ENCODE measurements around the gene KLK13.

Gene KLK13

DNA sequence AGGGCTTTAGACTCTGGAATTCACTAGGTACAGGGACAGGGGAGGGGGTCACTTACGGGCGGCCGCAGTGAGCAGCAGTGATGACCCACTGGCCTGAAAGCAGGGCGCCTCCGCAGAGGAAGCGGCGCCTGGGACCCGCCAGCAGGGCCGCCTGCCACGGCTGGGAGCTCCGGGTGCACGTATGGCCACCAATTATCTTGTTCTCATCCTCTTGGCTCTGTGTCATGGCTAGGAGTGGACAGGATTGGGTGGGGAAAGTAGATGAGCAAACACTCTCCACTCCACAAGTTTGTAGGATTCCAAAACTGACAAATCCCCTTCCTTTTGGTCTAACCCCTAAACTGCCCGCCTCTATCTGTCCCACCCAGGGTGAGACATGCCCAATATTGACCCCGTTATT lies 16.6 kb upstream of the KLK13 start:
- Histone ChIP-seq H3K4me1 (ENCODE audit: insufficient read depth, poor library complexity, severe bottlenecking) (no peaks in the 10 kb centered on the region), H3K9me3 (ENCODE audit: severe bottlenecking) (no peaks in the 10 kb centered on the region), H3K4me3 (ENCODE audit: severe bottlenecking) (no peak overlapping the region), H3K27me3 (ENCODE audit: insufficient read depth, poor library complexity, severe bottlenecking) (no peaks in the 10 kb centered on the region), H3K27ac (ENCODE audit: poor library complexity, severe bottlenecking) (no peak overlapping the region), H3K36me3 (ENCODE audit: low read depth) (no peaks in the 10 kb centered on the region)
- DNase-seq (ENCODE audit: low spot score), result no peak
- TF ChIP-seq, protein P1, sequence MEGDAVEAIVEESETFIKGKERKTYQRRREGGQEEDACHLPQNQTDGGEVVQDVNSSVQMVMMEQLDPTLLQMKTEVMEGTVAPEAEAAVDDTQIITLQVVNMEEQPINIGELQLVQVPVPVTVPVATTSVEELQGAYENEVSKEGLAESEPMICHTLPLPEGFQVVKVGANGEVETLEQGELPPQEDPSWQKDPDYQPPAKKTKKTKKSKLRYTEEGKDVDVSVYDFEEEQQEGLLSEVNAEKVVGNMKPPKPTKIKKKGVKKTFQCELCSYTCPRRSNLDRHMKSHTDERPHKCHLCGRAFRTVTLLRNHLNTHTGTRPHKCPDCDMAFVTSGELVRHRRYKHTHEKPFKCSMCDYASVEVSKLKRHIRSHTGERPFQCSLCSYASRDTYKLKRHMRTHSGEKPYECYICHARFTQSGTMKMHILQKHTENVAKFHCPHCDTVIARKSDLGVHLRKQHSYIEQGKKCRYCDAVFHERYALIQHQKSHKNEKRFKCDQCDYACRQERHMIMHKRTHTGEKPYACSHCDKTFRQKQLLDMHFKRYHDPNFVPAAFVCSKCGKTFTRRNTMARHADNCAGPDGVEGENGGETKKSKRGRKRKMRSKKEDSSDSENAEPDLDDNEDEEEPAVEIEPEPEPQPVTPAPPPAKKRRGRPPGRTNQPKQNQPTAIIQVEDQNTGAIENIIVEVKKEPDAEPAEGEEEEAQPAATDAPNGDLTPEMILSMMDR (IDR thresholded peaks at IDR 0.05; ENCODE audit: poor library complexity, severe bottlenecking), result no peak
- ATAC-seq (ENCODE audit: low read depth), result no peak

DNA sequence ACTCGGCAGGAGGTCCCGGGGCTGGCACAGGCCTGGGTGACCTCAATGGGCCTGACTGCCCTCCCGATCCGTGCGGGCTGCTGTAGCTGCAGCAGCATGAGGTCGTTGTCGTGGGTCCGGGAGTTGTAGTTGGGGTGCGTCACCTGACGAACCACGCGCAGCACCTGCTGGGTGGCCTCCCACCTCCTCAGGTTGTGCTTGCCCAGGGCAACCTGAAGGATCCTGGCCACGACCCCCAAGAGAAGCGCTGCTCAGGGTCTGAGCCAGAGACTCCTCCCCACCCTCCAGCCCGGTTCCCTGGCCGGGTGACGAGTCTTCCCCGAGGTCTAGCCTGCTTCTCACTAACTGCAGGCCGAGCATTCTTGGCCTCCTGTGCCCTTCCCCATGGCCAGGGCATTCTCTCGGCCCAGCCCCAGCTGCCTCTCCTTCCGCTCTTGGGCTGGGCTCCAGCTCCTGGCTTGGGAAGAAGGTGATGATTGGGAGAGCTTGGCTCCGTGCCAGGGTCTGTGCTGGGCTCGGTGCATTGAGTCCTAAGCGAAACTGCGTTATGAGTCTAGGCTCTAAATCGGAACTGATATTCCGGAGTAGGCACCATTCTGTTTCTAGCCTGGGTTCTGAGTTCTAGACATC lies 14.7 kb upstream of the KLK13 start:
- Histone ChIP-seq H3K4me1 (ENCODE audit: insufficient read depth, poor library complexity, severe bottlenecking) (no peaks in the 10 kb centered on the region), H3K27me3 (ENCODE audit: insufficient read depth, poor library complexity, severe bottlenecking) (peaks cover 3% of the 10 kb centered on the region), H3K4me3 (ENCODE audit: severe bottlenecking) (no peak overlapping the region), H3K36me3 (ENCODE audit: low read depth) (no peaks in the 10 kb centered on the region), H3K27ac (ENCODE audit: poor library complexity, severe bottlenecking) (no peak overlapping the region), H3K9me3 (ENCODE audit: severe bottlenecking) (no peaks in the 10 kb centered on the region)
- DNase-seq (ENCODE audit: low spot score), result no peak
- TF ChIP-seq, protein P1 (IDR thresholded peaks at IDR 0.05; ENCODE audit: poor library complexity, severe bottlenecking), result no peak
- no peak for ATAC-seq (ENCODE audit: low read depth)

DNA sequence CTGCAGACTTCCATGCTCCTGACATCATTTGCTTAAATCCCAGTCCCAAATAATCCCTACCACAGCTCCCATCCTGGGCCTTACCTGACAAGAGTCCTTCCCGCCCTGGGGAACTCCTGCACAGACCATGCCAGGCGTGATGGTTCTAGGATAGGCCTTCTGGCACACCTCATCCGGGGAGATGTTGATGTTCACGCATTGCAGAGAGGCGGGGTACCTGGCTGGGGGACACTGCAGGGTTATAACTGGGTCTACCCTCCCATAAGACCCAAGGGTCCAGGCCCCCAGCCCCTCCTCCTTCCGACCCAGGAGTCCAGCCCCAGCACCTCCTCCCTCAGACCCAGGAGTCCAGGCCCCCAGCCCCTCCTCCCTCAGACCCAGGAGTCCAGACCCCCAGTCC lies 13.8 kb upstream of the KLK13 start:
- ATAC-seq (ENCODE audit: low read depth), result no peak
- TF ChIP-seq, protein P1 (IDR thresholded peaks at IDR 0.05; ENCODE audit: poor library complexity, severe bottlenecking), result no peak
- Histone ChIP-seq H3K9me3 (ENCODE audit: severe bottlenecking) (peaks cover 4% of the 10 kb centered on the region), H3K36me3 (ENCODE audit: low read depth) (no peaks in the 10 kb centered on the region), H3K27ac (ENCODE audit: poor library complexity, severe bottlenecking) (no peak overlapping the region), H3K4me1 (ENCODE audit: insufficient read depth, poor library complexity, severe bottlenecking) (no peaks in the 10 kb centered on the region), H3K4me3 (ENCODE audit: severe bottlenecking) (no peak overlapping the region), H3K27me3 (ENCODE audit: insufficient read depth, poor library complexity, severe bottlenecking) (peaks cover 3% of the 10 kb centered on the region)
- no peak for DNase-seq (ENCODE audit: low spot score)

DNA sequence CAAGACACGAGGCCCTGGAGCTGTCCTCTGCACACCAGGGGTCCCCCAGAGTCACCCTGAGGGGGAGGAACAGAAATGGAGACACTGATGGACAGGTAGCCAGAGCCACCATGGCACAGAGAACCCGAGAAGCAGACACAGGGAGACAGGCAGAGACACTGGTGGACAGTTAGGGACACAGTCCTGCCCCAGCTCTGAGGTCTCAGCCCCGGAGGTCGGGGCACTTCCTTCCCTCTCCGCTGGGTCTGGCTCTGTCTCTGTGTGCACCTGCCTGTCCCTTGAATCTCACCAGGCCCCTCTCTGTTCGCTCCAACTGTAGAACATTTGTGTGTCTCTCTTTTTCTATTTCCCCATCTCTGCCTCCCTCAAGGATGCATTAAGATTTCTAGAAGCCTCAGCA lies 13.2 kb upstream of the KLK13 start:
- Histone ChIP-seq H3K36me3 (ENCODE audit: low read depth) (no peaks in the 10 kb centered on the region), H3K4me1 (ENCODE audit: insufficient read depth, poor library complexity, severe bottlenecking) (no peaks in the 10 kb centered on the region), H3K9me3 (ENCODE audit: severe bottlenecking) (peaks cover 4% of the 10 kb centered on the region), H3K27ac (ENCODE audit: poor library complexity, severe bottlenecking) (no peak overlapping the region), H3K27me3 (ENCODE audit: insufficient read depth, poor library complexity, severe bottlenecking) (peaks cover 3% of the 10 kb centered on the region), H3K4me3 (ENCODE audit: severe bottlenecking) (no peak overlapping the region)
- TF ChIP-seq, protein P1 (IDR thresholded peaks at IDR 0.05; ENCODE audit: poor library complexity, severe bottlenecking), result no peak
- ATAC-seq (ENCODE audit: low read depth) (no peak), DNase-seq (ENCODE audit: low spot score) (no peak)

DNA sequence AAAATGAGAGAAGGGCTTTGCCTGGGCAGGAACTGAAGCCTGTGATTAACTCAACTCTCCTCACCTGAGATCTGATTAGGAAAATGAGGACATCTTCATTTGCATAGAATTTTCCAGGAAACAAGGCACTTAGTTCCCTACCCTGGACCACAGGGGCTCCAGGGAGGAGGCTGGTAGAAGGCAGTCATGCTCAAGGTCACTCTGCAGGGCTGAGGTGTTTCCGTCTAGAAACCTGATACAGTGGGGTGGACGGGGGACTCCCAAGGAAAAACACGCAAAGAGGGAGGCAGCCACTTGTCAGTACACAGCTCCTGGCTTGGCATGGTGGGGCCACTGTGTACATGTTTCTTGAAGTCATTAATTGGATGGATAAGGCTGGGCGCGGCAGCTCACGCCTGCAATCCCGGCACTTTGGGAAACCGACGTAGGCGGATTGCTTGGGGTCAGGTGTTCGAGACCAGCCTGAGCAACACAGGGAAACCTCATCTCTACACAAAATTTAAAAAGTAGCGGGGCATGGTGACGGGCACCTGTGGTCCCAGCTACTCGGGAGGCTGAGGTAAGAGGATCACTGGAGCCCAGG lies 11.8 kb upstream of the KLK13 start:
- H3K36me3 ChIP-seq (ENCODE audit: low read depth), result no peaks in the 10 kb centered on the region
- no peak overlapping the region for H3K4me3 ChIP-seq (ENCODE audit: severe bottlenecking)
- no peak for ATAC-seq (ENCODE audit: low read depth)
- peaks cover 3% of the 10 kb centered on the region for H3K27me3 ChIP-seq (ENCODE audit: insufficient read depth, poor library complexity, severe bottlenecking)
- TF ChIP-seq, protein P1 (IDR thresholded peaks at IDR 0.05; ENCODE audit: poor library complexity, severe bottlenecking), result no peak
- H3K9me3 ChIP-seq (ENCODE audit: severe bottlenecking), result peaks cover 4% of the 10 kb centered on the region
- no peak overlapping the region for H3K27ac ChIP-seq (ENCODE audit: poor library complexity, severe bottlenecking)
- H3K4me1 ChIP-seq (ENCODE audit: insufficient read depth, poor library complexity, severe bottlenecking), result no peaks in the 10 kb centered on the region
- DNase-seq (ENCODE audit: low spot score), result no peak
